ENCODE data around the gene USP12. TPM values are rescaled to one million over a fixed set of nuclear protein-coding genes. Genes with fewer than 3 reads are reported as not detected.

The USP12 gene
- total RNA-seq, 6 donors from 2014 or later = 11.9 to 78.8 (median 30.5) TPM

DNA sequence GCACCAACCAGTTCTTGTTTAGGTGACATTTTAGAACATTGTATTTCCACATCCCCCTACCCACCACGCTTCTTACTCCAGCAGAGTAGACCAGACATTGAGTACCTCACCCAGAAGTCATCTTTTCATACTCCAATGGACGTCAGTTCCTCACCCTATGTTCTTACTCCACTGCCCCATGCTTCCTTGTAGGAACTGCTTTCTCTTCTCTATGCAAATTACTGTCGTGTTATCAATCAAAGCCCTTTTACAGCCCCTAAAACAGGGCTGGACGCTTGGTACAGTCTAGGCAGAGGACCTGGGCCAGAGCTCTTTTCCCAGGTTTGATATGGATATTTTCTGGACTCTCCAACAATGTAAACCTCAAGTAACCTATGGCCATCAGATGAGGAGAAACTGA, 58.2 kb downstream of the USP12 start:
- no peak overlapping the region for H3K27ac ChIP-seq
- no peaks in the 10 kb centered on the region for H3K9me3 ChIP-seq
- H3K4me3 ChIP-seq = no peak overlapping the region
- H3K36me3 ChIP-seq = peaks cover 0 to 8% (median 5%) of the 10 kb centered on the region in 4 donors
- H3K27me3 ChIP-seq = no peaks in the 10 kb centered on the region
- TF ChIP-seq EP300 (IDR thresholded peaks at IDR 0.05) (no peak), POLR2A (IDR thresholded peaks at IDR 0.05) (no peak), POLR2AphosphoS5 (IDR thresholded peaks at IDR 0.05) (no peak)
- TF ChIP-seq, protein P1, sequence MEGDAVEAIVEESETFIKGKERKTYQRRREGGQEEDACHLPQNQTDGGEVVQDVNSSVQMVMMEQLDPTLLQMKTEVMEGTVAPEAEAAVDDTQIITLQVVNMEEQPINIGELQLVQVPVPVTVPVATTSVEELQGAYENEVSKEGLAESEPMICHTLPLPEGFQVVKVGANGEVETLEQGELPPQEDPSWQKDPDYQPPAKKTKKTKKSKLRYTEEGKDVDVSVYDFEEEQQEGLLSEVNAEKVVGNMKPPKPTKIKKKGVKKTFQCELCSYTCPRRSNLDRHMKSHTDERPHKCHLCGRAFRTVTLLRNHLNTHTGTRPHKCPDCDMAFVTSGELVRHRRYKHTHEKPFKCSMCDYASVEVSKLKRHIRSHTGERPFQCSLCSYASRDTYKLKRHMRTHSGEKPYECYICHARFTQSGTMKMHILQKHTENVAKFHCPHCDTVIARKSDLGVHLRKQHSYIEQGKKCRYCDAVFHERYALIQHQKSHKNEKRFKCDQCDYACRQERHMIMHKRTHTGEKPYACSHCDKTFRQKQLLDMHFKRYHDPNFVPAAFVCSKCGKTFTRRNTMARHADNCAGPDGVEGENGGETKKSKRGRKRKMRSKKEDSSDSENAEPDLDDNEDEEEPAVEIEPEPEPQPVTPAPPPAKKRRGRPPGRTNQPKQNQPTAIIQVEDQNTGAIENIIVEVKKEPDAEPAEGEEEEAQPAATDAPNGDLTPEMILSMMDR (IDR thresholded peaks at IDR 0.05) = no peak
- peaks cover 9 to 11% (median 10%) of the 10 kb centered on the region in 4 donors for H3K4me1 ChIP-seq
- DNase-seq (no peak), ATAC-seq (ENCODE audit: low FRiP score in 2 of 2) (no peak)
- 93% methylated on average over 4 of the region's 4 CpGs for WGBS, 2 donors

DNA sequence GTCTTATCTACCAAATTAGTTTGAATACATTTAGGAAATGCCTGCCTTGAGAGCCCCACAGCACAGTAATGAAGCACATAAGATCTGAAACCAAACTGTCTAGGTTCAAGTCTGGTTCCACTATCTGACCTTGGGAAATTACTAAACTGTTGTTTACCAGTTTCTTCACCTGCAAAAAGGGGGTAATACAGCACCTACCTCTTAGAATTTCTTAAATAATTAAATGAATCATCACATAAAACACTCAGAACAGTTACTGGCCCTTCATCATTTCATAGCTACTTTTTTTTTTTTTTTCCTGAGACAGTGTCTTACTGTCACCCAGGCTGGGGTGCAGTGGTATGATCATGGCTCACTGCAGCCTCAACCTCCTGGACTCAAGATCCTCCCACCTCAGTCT, 59.6 kb downstream of the USP12 start:
- Histone ChIP-seq H3K36me3 (peaks cover 0 to 8% (median 5%) of the 10 kb centered on the region in 4 donors), H3K4me3 (no peak overlapping the region), H3K27ac (no peak overlapping the region), H3K4me1 (peaks cover 0 to 4% (median 2%) of the 10 kb centered on the region in 4 donors), H3K27me3 (no peaks in the 10 kb centered on the region), H3K9me3 (no peaks in the 10 kb centered on the region)
- DNase-seq = no peak
- ATAC-seq (ENCODE audit: low FRiP score in 2 of 2) = no peak
- TF ChIP-seq POLR2AphosphoS5 (IDR thresholded peaks at IDR 0.05) = no peak
- TF ChIP-seq, protein P1 (IDR thresholded peaks at IDR 0.05) = no peak
- no peak for TF ChIP-seq POLR2A (IDR thresholded peaks at IDR 0.05)
- TF ChIP-seq EP300 (IDR thresholded peaks at IDR 0.05) = no peak

DNA sequence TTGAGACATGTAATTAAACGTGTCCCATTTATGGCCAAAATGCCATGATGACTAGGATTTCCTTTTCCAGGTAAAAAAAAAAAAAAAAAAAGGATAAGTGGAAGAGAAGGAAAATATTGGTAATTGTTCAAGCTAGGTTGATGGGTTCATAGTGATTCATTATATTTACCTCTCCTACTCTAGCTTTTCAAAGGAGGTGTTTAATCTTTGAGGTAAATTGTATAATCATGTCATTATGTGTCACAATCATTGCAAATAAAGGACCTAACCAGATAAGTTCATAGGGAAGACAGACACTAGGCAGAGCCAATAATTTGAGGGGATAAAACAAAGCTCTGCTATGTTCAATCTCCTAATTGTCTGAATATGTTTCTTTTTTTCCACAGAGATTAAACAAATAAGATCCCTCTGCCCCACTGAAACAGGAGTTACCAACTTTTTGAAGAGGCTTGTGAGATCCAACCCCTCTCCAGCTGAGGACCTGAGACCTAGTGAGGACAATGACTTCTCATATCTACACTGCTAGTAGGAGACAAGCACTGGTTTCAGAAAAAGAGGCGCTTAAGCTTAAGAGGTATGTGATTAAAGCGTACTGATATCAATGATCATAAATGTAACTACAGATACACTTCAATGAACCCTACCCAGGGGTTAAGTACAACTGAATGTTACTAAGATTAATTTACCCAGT, 61.4 kb downstream of the USP12 start:
- no peak for ATAC-seq (ENCODE audit: low FRiP score in 2 of 2)
- WGBS, 2 donors = 94 to 99% methylated on average over 3 of the region's 3 CpGs
- no peak overlapping the region for H3K27ac ChIP-seq
- no peak for TF ChIP-seq POLR2A (IDR thresholded peaks at IDR 0.05)
- no peaks in the 10 kb centered on the region for H3K9me3 ChIP-seq
- H3K36me3 ChIP-seq = peaks cover 0 to 5% (median 3%) of the 10 kb centered on the region in 4 donors
- DNase-seq = no peak
- peaks cover 0 to 2% (median 0%) of the 10 kb centered on the region in 4 donors for H3K4me1 ChIP-seq
- H3K27me3 ChIP-seq = no peaks in the 10 kb centered on the region
- H3K4me3 ChIP-seq = no peak overlapping the region

DNA sequence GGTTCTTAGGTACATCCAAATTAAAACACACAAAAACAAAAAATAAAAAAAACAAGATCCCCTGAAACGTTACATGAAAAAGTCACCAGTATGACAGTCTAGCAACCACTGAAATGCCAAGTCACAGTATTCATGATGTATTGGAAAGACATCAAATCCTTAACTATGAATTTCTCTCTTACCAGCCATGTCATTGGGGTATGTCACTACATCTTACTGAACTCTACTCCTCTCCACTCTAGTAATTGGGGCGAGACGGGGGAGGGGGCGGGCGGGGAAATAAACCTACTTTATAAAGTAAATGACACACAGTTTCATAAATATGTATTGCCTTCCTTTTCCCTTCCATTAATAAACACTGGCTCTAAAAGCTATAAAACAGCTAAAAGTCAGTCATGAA, 65.5 kb downstream of the USP12 start:
- Histone ChIP-seq H3K9me3 (no peaks in the 10 kb centered on the region), H3K4me3 (no peak overlapping the region)

DNA sequence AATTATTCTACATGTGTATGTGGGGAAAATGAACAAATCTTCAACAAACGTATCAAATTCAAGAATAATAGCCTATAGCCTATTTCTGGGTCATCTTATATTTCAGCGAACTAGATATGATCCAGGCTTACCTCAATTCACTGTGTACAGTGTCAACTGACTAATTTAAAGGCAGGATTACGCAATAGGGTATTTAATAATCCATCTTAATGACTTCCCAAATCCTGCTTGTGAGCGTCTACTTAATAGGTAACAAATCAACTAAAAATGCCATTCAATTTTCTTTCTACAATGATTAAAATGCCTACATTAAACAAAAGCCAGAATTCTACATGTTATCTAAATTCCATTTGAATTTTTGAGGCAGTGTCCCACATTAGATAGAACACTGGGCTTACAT, 67.0 kb downstream of the USP12 start:
- DNase-seq = no peak
- Histone ChIP-seq H3K36me3 (peaks cover 0 to 22% (median 3%) of the 10 kb centered on the region in 4 donors), H3K27me3 (no peaks in the 10 kb centered on the region), H3K27ac (no peak overlapping the region), H3K4me1 (no peaks in the 10 kb centered on the region), H3K9me3 (no peaks in the 10 kb centered on the region), H3K4me3 (no peak overlapping the region)
- 55 to 61% methylated on average over 4 of the region's 4 CpGs for WGBS, 2 donors
- ATAC-seq (ENCODE audit: low FRiP score in 2 of 2) = no peak
- TF ChIP-seq, protein P1 (IDR thresholded peaks at IDR 0.05) = no peak
- TF ChIP-seq POLR2A (IDR thresholded peaks at IDR 0.05) = no peak
- no peak for TF ChIP-seq EP300 (IDR thresholded peaks at IDR 0.05)
- TF ChIP-seq POLR2AphosphoS5 (IDR thresholded peaks at IDR 0.05) = no peak

More for the DNA sequence above, 65.5 kb downstream of the USP12 start:
- Histone ChIP-seq H3K36me3 (peaks cover 0 to 20% (median 2%) of the 10 kb centered on the region in 4 donors), H3K27me3 (no peaks in the 10 kb centered on the region), H3K4me1 (no peaks in the 10 kb centered on the region), H3K27ac (no peak overlapping the region)
- no peak for ATAC-seq (ENCODE audit: low FRiP score in 2 of 2)
- TF ChIP-seq POLR2AphosphoS5 (IDR thresholded peaks at IDR 0.05) (no peak), POLR2A (IDR thresholded peaks at IDR 0.05) (no peak), EP300 (IDR thresholded peaks at IDR 0.05) (no peak)
- TF ChIP-seq, protein P1 (IDR thresholded peaks at IDR 0.05) = no peak
- WGBS, 2 donors = 94% methylated on average over 5 of the region's 5 CpGs
- no peak for DNase-seq
